KBM-7 (cell line): ENCODE data around the gene KLRC4.
"Not testable (repeated sequence)": the region's sequence is repeated elsewhere in the genome, so short reads cannot be mapped to it uniquely, and the experiment has no call there.

Experiments
- DNase-seq: peaks from one replicate; pipeline ENCODE4 v3.0.0-alpha.2; 2015
- in situ Hi-C: fragments of 300-500 bp; cut with MboI; formaldehyde crosslinking; loops from 2 replicates; pipeline ENCODE4 v1.14.3; 2020; ENCODE audit warnings: low sequenced_read_pairs, low pct_unique_long_range_greater_than_20kb, mixed read lengths

Gene KLRC4

DNA sequence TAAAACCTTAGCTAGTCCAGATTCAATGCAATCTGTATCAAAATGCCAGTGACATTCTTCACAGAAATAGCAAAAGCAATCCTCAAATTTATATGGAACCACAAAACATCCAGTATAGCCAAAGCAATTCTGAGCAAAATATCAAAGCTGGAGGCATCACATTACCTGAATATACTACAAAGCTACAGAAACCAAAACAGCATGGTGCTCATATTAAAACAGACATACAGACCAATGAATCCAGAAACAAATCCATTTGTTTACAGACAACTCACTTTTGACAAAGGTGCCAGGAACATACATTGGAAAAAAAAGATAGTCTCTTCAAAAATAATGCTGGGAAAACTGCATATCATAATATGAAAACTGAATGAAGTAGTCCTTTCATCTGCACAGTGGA is 4.8 kb downstream of the KLRC4 start:
- no peak for DNase-seq
- in situ Hi-C loops, result loop anchor here (10.0 kb wide), 1 partner anchor 50 kb away; no protein-coding TSS in a partner anchor

- in situ Hi-C loops, result loop anchor here (10.0 kb wide), 1 partner anchor 46 kb away; no protein-coding TSS in a partner anchor
- DNase-seq, result no peak
These were observed 8.7 kb downstream of the KLRC4 start for GRCh38 chr12:10400829-10401228.

DNA sequence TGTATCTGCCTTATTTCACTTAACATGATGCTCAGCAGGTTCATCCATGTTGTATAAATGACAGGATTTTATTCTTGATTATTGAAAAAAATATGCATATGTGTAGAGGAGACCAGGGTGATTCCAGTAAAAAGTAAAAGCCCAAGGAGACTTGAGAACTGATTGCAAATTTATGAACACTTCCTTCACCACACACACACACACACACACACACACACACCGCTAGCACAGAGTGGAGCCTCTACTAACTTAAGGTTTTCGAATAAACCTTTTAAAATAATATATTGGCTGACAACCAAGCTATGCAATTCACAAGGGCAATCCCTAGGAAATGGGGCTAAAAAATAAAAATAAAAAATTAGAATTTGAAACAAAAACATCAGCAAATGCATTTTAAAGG is 11.4 kb downstream of the KLRC4 start:
- DNase-seq, result no peak
- in situ Hi-C loops, result no loop called here

DNA sequence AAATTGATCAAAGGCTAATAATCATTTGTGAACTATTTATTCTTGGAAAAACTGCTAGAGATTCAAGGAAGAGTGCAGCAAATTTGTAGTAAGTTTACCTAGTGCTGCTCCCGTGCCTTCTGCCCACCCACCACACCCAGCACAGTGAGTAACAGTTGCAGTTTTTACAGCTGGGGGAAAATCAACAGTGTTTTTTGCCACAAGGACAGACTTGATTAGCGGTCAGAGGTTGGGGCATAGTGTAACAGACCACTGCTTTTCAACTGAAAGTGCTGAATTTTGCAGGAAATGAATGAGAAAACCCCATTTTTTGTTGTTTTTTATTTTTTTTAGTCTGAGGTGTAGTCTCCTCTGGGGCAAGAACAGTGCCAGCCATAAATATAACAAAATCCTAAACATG is 12.3 kb downstream of the KLRC4 start:
- no peak for DNase-seq
- in situ Hi-C loops, result no loop called here

GRCh38 chr12:10396176-10396575 is 13.4 kb downstream of the KLRC4 start:
- in situ Hi-C loops, DNase-seq: not testable (repeated sequence)

DNA sequence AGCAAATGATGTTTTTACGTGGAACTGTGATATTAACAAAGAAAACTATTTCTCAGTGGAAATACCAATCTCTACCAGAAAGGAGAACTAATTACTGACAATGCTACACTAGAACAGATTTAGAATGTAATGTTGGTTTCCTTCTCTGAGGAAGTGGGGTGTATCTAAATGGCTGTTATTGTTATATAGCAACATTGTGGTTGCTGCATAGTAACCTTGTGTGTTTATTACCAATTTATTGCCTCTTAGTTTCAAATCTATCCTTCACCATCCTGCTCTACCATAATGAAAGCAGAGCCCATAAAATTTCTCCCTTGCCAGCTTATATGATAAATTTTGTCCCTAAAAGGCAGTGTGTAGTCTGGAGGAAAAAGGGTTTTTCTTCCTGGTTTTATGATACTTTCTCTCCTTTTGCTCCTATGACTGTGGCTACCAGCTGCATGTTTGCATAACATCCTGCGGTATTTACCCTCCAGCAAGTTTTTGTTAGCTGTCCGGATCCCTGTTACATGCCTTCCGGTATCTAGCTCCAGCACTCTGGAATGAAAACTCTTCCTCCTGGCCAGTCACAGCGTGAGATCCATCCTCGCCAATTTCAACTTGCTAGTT is 14.1 kb downstream of the KLRC4 start:
- peak; percentile 67 for DNase-seq
- in situ Hi-C loops, result no loop called here

GRCh38 chr12:10394531-10395152 is 14.9 kb downstream of the KLRC4 start:
- in situ Hi-C loops, DNase-seq: not testable (repeated sequence)

- no peak for DNase-seq
- in situ Hi-C loops, result no loop called here
These were observed 16.3 kb downstream of the KLRC4 start for GRCh38 chr12:10393291-10393690.

- peak; percentile 70 for DNase-seq
- in situ Hi-C loops, result no loop called here
These were observed 17.1 kb downstream of the KLRC4 start for GRCh38 chr12:10392394-10392930.

GRCh38 chr12:10390991-10391390 is 18.6 kb downstream of the KLRC4 start:
- DNase-seq, in situ Hi-C loops: not testable (repeated sequence)

DNA sequence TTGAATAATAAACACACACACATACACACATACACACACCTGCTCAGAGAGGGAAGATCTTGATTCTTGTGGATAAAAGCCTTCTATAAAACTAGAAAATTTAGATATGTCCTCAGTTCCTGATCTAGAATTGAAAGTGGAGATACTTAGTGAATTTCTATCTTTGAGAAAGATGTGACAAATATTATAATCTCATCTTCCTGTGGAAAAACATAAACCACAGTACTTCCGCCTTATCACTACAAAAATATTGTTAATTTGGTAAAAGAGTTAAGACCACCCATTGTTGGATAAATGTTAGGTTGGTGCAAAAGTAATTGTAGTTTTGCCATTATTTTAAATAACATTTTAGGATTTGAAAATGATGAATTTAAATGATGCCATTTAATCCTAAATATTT is 19.7 kb downstream of the KLRC4 start, which contains the start of gene KLRK1:
Gene KLRK1 (minus strand): TSS at position 138 of the 400 bp plus-strand sequence. CDS start 1,231 bp downstream, outside the sequence.
- DNase-seq, result no peak
- in situ Hi-C loops, result no loop called here

DNA sequence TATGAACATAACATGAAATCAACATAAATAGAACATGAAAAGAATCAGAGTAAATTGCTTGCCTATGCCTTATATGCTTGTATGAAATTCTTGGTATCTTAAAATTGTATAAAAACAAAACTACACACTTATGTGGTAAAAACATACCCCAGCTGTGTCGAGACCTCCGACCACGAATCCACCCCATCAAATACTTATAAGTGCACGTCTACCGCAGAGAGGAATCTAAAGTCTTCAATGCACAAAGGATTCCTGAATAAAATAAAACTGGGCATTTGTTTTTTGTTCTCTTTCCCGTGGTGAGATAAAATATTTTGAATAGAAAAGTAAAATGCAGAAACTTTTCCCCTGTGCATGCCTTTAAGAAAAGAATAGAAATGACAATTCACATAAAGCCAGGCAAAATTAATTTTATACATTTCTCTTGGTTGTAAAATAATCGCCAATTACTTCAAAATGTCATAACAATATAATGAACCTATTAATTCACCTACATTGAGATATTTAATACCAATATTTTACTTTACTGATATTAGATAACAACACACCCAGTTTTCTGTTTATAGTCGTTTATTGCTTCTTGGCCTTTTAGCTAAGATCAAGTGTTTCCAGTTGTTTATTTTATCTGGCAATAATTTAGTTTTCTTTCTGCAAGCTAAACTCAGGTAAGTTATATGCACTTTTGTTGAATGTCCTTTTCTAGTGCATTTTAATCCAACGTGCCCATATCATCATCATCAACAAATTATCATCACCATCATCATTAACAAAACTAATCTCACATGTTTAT is 20.7 kb downstream of the KLRC4 start:
- in situ Hi-C loops, result no loop called here
- DNase-seq, result no peak

DNA sequence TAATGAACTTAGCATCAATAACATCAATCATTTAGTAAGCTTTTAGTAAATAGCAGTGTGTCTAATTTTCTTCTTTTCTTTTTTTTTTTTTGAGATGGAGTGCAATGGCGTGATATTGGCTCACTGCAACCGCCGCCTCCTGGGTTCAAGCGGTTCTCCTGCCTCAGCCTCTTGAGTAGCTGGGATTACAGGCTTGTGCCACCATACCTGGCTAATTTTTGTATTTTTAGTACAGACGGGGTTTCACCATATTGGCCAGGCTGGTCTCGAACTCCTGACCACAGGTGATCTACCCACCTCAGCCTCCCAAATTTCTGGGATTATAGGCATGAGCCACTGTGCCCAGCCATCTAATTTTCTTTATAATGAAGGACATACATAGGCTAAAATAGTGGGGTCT is 22.1 kb downstream of the KLRC4 start:
- in situ Hi-C loops, DNase-seq: not testable (repeated sequence)

- in situ Hi-C loops, result no loop called here
- DNase-seq, result no peak
These were observed 22.7 kb downstream of the KLRC4 start for GRCh38 chr12:10386857-10387256.

- in situ Hi-C loops, result no loop called here
- DNase-seq, result no peak
These were observed 24.4 kb downstream of the KLRC4 start for GRCh38 chr12:10385166-10385613.

GRCh38 chr12:10384191-10384590 is 25.4 kb downstream of the KLRC4 start:
- in situ Hi-C loops, result no loop called here
- no peak for DNase-seq

DNA sequence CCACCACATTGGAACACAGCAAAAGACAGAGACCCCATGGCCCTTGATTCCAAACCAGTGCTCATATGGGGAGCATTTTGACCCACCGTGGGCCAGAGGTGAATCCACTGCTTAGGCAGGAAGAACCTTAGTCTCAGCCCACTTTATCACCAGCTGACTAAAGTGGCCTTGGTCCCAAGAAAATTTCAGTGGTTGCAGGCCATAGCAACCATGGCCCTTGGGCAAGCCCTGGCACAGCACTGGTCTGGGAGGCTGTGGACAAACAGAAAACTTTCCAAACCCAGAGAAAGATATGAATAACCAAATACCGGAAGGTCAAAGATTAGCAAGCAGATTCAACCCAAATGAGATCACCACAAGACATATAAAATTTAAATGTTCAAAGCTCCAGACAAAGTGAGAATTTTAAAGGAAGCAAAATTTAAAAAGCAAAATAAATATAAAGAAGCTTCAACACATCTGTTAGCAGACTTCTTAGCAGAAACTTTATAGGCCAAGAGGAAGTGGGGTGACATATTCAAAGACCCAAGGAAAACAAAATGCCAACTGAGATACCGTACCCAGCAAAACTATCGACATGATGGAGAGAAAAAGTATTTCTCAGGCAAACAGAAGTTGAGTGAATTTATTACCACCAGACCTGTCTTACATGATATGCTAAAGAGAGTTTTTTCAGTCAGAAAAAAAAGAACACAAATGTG is 27.5 kb downstream of the KLRC4 start:
- in situ Hi-C loops, result no loop called here
- no peak for DNase-seq

- DNase-seq, in situ Hi-C loops: not testable (repeated sequence)
These were observed 30.8 kb downstream of the KLRC4 start for GRCh38 chr12:10378737-10379136.

- in situ Hi-C loops, result no loop called here
- DNase-seq, result no peak
These were observed 34.9 kb downstream of the KLRC4 start for GRCh38 chr12:10374624-10375018.
